ENCODE data around the gene CLSTN2.

The CLSTN2 gene

DNA sequence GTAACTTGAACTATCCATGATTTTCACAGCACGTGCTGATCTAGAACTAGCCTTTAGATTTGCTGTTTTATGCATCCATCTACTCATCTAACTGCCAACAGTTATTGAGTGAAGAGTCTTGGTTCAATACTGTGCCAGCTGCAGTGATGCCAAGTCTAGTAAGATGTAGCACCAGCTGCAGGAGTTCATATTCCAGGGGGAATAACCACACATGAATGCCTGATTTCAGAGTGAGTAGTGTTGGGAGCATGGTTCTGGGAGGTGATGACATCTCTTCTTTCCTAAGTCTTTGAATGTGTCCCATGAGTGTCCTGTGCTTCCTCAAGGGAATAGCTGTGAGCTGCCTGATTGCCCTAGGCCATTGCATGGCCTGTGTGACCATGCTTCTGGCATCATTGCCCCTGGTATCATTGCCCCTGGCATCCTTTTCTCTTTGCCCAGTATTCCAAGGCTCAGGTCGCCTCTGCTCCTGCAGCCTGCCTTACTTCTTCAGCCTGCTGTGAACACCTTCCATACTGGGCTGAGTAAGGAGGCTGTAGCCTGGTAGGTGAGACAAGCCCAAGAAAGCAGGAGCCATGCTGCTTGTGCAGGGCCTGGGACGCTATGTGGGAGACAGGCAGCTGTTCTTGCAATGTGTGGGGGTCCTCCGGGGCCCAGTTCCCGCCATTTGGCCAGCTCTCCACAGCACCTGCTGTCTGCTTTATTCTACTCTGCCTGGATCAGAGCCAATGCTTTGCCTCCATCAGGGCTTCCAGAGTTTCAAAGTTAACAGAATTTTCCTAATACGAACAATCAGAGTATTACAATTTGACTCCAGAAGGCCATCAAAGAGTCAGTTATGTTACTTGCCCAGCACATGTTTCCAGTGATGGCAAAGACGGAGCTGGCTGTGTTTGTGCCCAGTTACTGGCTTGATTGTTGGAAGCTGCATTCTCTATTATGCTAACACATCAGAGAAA, 73.2 kb downstream of the CLSTN2 start:
- no peak for DNase-seq

- no peak for DNase-seq
These were observed 75.4 kb downstream of the CLSTN2 start for GRCh38 chr3:140010391-140010790.

DNA sequence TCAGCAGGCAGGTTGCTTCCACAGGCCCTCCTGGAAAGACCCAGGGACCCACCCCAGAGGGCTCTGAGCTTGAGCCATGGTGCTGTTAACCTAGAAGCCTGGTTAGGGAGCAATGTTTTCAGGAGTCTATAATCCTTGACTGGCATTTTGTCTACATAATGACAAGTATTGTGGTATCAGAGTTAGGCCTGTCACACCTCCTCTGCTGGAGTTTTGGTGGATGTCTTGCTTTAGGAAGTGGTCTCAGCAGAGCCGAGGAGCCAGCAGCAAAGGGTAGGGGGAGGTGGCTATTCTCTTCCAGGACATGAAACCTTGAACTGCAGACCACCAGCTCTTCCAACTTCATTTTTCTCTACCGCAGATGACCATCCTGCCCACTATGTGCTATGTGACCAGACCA, 76.1 kb downstream of the CLSTN2 start:
- DNase-seq, result no peak

DNA sequence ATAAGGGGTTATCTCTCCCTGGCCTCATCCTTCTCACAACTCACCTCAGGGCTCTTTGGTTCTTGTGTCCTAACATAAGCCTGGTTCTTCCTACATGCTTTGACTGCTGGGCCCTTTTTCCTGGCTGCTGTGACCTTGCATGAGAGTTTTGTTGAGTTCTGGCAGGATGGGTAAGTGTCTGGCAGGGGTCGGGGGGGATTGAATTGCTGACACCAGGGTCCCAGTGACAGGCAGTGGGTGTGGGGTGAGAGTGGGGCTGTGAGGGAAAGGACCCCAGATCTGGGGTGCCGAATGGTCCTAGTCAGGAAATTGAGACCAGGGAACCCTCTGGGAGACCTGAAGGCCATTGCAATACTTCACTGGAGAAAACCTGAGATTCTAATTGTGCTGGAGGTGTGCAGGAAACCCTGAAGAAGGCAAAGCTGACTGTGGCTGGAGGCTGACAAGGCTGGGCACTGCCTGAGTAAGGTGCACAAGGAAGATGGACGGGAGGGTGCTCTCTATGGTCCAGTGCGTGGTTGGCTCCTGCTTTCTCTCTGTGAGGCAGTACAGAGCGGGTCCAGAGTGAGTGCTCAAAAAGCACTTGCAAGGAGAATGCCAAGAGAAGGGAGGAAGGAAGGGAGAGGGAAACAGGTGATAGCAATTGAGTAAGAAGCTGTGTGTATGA, 76.8 kb downstream of the CLSTN2 start:
- DNase-seq, result no peak

DNA sequence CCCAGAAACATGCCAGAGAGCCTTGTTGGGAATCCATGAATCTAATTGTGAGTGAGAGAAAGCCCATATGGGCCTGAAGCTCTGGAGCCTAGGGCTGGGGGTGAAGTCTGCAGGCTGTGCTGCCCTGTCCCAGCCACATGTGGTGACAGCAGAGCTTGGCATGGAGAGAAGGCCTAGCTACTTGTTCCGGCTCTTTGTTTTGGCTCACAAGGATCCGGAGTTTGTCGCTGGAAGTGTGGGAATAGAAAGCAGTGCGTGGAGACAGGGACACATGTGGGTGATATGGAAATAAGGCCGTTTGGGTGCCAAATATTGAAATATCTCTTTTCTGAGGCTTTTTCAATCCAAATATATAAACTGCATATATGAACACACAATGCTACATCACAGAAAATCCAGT, 78.2 kb downstream of the CLSTN2 start:
- DNase-seq, result no peak

DNA sequence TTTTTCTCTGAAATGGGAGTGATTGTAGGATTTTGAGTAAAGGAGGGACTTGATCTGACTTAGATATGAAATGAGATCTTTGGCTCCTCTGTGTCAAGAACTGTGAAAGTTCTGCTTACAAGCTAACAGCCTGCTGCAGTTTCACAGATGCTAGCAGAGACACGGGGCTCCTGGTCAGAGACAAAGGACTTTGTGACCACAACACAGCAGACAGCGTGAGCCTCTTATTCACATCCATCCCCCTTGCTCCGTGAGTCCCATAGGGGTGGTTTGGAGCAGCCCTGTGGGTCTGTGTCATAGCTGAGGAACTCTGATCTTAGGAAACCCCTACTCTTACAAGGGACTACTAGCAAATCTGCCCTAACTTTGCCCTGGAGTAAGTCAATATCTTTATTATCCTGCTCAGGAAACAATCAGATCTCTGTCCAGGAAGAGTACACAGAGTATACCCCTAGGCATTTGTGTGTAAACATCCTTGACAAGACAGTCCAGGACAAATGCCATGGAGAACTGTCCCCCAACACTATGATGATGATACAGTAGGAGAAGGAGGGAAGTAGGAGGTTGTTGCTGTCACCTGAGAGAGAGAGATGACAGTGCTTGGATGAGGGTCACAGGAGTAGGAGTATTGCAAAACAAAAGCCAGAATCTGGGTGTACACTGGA, 80.0 kb downstream of the CLSTN2 start:
- DNase-seq, result no peak

GRCh38 chr3:140015741-140016140, 80.8 kb downstream of the CLSTN2 start:
- DNase-seq, result no peak

- no peak for DNase-seq
These were observed 83.6 kb downstream of the CLSTN2 start for GRCh38 chr3:140018556-140018955.

DNA sequence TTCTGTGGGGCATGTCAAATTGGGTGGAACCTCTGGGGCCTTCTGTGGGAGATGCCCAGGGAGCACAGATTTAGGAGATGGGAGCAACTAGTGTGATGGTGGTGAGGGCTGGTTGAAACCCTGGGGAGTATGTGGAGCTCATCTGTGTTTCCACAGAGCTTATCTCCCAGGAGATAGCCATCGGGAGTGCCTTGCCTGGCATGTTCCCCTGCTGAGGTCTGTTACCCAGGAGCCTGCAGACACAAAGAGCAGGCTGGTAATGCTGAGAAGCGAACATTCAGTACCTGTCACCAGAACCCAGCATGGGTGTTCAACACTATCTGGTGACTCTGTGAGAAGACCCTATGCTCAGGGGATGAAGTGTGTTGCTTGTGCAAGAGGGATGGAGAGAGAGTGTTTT, 85.0 kb downstream of the CLSTN2 start:
- DNase-seq, result no peak

- no peak for DNase-seq
These were observed 85.6 kb downstream of the CLSTN2 start for GRCh38 chr3:140020541-140020940.

DNA sequence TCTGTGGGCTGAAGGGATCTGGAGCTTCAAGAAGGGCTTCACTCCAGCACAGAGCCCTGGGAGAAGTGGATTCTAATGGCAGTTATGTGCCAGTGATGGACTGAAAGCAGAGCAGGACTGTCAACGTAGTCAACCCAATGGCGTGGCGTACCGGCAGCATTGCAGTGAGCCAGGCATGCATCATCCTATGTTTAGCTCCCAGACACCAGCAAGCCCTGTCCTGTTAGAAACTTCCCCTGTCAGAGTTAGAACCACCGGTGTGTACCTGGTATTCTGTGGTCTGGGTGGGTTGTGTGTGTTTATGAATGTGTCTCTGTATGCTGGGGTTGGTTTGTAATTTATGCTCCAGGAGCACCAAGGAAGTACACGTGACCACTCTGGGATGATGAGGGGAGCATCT, 86.3 kb downstream of the CLSTN2 start:
- no peak for DNase-seq

- DNase-seq, result no peak
These were observed 87.2 kb downstream of the CLSTN2 start for GRCh38 chr3:140022066-140022770.

GRCh38 chr3:140023616-140024530, 88.9 kb downstream of the CLSTN2 start:
- DNase-seq, result no peak

DNA sequence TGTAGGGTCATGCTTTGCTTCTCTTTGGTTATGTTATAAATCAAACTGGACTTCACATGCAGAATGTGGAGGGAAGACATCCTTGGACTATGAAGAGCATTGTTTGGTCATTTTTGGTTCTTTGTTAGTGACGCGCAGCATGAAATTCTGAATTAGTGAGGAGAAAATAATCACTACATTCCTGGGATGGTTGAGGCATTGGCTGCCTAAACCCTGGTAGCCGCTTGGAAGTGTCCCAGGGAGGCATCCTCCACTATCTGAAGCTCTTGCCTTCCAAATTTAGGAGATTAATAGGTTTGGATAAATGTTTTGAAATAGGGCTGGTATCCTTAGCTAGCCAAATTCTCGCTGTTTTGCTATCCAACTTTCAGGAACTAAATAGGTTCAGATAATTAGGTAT, 96.2 kb downstream of the CLSTN2 start:
- DNase-seq, result no peak

GRCh38 chr3:140034058-140034457, 99.1 kb downstream of the CLSTN2 start:
- DNase-seq, result no peak

GRCh38 chr3:140035871-140036270, 100.9 kb downstream of the CLSTN2 start:
- no peak for DNase-seq

DNA sequence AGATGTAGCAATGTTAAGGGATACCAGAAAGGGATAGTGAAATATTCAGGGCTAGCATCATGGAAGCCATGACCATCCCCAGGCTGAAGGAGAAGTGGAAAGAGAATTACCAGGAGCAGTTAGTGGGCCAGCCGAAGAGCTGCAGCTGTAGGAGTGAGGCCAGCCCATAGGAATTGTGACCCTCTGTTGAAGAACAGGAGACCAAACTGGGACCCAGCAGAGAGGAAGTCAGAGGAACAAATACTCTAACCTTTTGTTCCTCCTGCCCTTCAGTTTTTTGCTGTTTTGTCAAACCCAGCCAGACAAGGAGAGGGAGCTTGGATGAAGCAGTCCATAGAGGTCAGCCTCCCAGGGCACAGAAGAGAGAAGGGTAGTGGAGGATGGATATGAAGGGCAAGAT, 115.4 kb downstream of the CLSTN2 start:
- DNase-seq, result no peak

DNA sequence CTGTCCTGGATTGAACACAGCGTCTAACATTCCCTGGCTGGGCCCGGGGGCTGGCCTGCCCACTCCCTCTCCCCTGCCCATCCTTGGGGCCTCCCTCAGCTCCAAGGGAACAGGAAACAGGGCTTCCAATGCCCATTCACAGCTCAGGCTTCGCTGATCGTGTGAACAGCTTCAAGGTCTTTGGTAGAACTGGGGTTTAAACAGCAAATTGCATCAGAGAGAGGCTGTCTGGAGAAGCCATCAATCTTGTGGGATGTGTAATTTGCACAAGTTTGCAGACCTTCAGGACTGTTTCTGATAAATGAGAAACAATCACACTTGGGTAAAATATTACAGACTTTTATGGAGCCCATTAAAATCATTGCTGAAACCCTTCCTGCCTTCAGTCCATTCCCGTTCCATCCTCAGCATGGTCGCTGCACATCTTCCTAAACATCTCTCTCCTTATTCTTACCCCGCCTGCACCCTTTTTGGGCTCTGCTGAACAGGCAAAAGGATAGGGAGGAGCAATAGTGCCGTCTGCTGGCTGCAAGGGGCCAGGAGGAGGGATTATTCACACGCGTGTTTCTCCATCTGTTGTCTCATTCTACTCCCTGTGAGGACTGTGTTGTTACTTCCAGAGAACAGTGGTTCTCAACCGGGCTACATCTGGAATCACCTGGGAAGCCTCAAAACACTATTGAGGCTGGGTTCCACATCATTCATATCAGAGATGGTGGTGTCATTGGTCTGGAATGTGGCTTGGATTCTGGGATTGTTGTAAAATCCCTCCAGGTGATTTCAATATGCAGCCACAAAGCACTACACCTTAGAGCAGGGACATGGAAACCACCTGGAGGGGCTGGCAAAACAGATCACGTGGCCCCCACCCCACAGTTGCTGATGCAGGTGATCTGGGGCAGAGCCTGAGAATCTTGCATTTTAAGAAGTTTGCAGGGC, 116.3 kb downstream of the CLSTN2 start:
- no peak for DNase-seq

GRCh38 chr3:140052771-140053702, 118.1 kb downstream of the CLSTN2 start:
- no peak for DNase-seq

DNA sequence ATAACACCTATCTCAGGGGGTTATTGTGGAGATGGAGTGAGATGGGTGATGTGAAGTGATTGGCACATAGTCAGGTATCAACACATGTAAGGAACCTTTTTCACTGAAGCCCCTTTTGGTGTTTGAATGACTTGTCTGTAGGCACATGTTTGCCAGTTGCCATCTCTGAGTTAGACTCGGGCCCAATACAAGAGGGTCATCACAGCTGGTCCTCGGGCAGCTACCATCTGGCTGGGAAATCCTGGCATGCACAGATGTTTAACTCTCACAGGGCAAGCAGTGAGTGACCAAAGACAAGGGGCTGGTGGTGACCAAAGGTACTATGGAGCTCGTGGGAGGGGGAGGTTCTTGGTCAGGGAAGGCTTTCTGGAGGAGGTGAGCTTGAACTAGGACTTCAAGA, 118.8 kb downstream of the CLSTN2 start:
- no peak for DNase-seq

Data from activated CD4-positive, alpha-beta T cell treated with anti-CD3 and anti-CD28 coated beads, Interleukin-2, amount 50 U/mL, for 1 hour (primary cell).